HL-60/S4 (cell line): ENCODE measurements around the gene NDUFC2.
"Not testable (repeated sequence)": the region's sequence is repeated elsewhere in the genome, so short reads cannot be mapped to it uniquely, and the experiment has no call there.

Experiments used
- in situ Hi-C: fragments of 300-500 bp; cut with MboI; formaldehyde crosslinking; loops from 2 replicates; pipeline ENCODE4 v1.14.3; 2022; ENCODE audit warnings: low sequenced_read_pairs

The NDUFC2 gene

DNA sequence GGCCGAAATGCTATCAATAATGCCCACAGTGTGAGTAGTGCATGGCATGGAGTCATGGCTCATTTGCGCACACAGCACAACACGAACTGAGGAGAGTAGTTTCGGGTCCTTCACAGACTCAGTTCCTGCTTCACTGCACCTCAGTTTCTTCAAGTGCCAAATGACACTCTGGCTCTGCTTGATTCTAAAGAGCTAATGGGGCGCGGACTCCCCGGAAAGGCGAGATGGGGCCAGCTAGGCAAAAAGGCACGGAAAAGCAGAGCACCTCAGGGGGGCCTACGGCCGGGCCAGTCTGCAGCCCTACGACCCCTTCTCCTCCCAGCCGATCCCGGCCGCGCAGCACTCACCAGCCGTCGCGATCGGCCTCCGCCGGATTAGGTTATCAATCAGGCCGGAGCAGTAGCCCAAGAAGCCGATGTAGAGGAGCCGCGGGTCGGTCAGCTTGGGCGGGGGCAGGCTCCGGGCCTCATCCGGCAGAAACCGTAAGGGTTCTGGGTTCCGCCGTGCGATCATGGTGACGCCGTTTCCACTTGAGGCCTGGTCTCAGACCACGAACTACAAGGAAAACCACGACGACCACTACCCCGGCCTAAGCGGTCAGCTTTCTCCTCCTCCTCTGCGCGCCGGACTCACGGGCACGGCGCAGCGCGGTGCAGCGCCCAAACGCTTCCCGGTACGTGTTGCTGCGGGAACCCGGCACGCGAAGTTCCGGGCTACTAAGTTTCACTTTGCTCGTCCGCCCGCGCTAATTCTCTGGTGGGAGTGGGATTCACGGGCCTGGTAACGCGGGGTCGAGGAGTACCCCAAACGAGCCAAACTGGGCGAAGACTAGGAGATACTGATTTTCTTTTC, at the start of gene NDUFC2:
Gene NDUFC2 (minus strand): TSS at position 631 of the 852 bp plus-strand sequence. CDS start 118 bp downstream, at position 513.
- in situ Hi-C loops = no loop called here

DNA sequence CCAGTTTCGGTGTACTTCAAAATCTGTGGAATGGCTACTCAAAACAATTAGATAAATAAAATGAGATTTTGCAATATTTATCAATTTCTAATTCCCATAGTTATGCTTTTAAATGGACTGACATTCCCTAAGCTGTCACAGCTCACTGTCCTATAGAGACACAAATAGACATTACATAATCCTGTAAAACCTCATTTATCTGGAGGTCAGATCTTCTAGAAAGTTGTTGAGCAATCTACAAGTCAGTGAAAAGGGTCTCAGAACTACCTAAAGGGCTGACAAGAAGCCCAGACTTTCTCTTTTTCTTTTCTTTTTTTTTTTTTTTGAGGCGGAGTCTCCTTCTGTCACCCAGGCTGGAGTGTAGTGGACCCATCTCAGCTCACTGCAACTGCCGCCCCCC, 47.7 kb upstream of the NDUFC2 start:
- in situ Hi-C loops = no loop called here

DNA sequence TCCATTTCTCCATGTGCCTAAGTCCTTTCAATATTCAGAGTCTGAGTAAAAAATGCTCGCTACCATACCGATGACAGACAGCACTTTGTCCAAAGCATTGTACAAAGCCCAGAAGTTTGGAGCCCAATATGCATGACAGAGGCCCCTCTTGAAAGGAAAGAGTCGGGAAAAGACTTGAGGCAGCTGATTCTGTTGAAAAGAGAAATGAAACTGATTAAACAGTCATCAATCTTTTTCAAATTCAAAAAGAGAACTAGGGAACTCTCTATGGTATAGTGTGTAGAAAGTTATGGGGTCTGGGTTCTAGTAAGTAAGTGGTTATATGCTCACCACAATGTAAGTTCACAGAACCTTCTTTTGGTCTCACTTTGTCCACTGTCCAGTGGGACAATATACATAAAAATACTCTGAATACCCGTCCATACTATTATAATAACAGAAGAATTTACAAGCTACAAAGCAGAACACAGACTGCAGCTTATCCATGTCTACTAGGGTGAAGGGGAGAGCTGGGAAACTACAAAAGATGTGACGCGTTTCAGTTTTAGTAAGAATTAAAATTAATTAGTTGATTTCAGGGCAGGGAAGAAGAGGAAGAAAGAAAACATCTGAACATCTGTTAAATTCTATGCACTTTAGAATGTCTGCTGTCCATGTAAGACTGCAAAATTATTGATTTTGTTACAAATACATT, 33.1 kb upstream of the NDUFC2 start:
- in situ Hi-C loops = no loop called here

DNA sequence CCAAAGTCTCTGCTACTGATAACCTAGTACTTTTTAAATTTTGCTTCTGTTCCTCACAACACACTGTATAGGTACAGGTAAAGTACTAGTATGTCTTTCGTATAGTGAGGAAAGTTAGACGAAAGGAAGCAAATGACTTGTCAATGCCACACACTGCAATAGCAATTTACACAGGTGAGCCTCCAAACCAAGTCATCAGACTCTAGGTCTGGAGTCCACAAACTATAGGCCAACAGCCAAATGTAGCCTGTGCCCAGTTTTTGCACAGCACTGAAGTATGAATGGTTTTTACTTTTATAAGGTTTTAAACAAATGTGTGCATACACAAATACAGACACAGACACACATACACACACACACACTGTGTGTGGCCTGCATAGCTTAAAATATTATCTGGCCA, 31.6 kb upstream of the NDUFC2 start:
- in situ Hi-C loops = no loop called here

DNA sequence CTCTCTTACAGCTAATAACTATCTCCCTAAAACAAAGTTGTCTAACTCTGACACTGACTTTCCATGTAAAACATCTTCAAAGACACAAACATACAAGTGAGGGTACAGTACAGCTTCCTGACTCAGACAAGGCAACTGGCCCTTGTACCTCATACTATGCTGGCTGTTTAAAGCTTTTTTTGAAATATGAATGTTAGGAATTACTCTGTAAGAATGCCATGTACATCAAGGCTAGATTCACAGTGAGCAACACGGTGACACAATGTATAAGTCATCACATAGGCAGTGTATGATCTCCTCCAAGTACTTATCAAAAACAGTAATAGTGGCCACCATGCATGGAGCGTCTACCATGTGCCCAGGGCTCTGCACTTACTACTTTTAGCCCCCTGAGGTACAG, 31.2 kb upstream of the NDUFC2 start:
- in situ Hi-C loops = no loop called here

DNA sequence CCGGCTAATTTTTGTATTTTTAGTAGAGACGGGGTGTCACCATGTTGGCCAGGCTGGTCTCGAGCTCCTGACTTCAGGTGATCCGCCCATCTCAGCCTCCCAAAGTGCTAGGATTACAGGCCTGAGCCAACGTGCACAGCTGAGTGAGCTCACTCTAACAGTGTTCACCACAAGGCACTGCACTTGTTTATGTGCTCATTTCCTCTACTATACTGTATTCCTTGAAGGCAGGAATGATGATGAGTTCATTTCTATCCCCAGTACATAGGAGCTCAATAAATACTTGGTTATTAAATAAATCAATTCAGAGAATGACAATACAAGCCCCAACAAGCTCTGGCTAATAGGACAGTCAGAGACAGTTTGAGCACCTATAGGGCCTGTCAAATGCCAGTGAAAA, 30.7 kb upstream of the NDUFC2 start:
- in situ Hi-C loops = no loop called here

DNA sequence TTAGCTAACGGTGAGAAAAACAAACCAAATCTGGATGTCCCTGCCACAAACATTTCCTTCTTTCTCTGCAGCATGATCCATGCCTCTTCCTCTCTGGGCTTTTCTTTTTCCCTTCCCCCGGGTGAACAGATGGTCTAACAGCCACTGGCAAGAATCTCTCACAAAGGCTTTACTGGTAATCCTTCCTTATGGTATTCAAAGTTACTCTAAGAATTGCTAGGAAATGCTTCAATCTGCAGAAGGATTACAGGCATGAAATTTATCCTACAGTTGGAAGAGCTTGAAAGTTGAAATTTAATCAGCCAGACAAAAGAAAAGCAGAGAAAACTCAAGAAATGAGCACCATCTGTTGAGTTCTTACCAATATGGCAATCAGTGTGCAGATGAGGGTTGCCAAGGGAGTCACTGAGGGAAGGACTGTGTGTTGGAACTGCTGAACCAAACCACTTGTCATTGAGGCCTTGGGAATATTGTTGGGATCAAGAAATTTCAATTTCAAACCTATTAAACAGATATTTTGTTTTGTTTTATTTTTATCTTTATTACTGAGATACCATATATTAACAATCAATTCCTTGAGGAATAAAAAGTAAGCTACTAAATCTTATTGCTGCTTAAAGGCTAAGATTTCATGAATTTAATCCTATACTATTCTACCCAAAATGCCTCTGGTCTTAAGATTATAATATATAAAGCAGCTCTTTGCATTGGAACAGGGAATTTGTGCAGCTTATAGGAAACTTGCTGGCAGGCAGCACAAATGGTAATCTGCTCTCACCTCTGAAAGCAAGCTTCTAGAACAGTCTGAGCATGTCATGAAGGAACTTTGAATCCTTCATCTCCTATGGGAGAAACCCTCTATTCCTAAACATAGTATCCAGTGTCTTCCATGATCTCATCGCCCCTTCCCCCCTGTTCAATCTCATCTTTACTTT, 29.7 kb upstream of the NDUFC2 start:
- in situ Hi-C loops = no loop called here

DNA sequence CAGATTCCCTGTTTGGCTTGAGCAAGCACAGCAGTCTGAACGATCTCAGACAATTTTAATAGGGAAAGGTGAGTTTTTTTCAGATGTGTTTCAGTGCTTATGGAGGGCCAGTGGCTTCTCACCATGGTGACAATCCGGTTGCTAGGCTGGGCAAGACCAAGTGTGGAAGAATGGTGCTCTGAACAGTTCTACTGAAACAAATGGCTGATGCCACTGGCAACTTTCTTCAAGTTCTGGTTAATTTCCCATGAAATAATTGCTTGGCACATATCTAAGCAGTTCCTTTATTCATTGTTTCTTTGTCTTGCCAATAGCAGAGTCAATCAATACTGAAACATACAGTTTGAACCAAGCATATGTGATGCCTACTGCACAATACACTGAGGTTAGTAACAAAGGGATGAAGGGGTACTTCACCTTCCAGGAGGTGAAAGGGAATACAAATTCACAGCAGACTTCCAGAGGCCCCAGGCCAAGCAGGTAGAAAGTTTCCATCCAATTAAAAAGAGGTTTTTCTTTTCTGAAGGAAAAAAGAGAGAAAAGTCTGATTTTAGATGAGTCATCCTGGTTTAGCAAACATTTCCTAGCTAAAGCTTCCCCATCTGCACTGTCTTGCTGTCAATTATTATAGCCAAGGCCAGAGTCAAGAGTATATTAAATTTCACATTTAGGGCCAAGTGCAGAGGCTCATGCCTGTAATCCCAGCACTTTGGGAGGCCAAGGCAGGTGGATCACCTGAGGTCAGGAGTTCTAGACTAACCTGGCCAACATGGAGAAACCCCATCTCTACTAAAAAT, 21.2 kb upstream of the NDUFC2 start:
- in situ Hi-C loops = no loop called here

DNA sequence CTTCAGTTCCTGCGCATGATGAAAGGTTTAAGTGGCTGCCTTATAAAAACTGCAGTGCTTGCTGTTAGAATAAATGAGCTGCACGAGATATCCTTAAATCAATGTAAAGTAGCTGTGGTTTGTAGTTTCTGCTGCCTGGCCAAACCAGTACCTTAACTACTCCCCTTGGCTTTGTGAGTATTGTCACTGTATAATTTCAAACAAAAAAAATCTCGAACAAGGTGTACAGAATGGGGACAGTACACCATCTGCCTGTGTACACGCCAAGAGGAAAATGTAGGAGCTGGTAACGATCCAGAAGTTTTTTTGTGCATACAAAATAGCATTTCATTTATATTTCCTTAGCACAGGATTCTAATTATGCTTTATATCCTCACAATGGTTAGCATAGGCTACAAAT, 20.6 kb upstream of the NDUFC2 start:
- in situ Hi-C loops = no loop called here

DNA sequence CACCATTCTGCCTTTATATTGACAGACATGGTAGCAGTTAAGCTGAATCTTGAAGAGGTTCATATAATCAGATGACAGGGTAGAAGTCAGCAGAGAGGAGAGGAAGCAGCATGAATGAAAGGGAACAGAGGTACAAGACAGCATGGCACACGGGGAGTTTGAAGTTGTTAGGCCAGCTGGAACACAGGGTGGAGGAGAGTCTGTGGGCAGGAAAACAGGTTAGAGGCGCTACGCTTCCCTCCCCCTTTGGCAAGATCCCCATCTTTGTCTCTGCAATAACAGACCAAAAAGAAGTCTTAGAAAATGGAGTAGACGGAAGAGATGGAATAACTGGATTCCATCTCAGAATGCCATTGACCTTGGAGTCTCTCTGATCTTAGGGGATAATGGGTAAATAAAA, 20.0 kb upstream of the NDUFC2 start:
- in situ Hi-C loops = no loop called here

DNA sequence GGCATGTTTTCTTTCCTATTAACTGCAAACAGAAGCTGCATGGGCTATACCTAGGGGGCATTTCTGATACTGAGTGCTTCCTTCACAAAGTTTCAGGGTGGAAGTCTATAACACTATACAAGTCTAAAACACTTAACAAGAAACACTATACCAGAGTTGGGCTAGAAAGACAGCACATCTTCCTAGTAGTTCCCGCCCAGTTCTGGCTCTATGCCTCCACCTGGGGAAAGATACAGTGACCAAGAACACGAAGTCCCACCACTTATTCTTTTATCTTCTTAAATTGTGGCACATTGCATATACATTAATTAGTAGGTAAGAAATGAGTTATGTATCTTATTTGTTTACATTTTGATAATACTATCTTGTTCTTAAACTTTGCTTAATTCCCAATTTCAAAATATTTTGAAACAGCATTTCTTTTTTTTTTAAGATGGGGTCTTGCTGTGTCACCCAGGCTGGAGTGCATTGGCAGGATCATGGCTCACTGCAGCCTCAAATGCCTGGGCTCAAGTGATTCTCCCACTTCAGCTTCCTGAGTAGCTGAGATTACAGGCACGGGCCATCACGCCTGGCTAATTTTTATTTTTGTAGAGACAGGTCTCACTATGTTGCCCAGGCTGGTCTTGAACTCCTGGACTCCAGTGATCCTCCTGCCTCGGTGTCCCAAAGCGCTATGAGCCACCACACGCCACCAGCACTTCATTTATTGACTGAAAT, 18.2 kb upstream of the NDUFC2 start:
- in situ Hi-C loops = no loop called here

DNA sequence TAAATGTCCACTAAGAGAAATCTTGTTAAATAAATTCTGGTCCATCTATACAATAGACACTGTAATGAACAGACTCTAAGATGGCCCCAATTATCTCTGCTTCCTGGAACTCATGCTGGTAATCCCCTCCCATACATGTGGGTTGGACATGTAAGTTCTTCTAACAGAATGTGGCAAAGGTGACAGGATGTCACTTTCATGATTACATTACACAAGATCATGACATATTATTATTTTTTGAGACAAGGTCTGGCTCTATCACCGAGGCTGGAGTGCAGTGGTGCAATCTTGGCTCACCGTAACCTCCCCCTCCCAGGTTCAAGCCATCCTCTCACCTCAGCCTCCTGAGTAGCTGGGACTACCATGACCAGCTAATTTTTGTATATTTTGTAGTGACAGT, 14.6 kb upstream of the NDUFC2 start:
- in situ Hi-C loops = no loop called here

DNA sequence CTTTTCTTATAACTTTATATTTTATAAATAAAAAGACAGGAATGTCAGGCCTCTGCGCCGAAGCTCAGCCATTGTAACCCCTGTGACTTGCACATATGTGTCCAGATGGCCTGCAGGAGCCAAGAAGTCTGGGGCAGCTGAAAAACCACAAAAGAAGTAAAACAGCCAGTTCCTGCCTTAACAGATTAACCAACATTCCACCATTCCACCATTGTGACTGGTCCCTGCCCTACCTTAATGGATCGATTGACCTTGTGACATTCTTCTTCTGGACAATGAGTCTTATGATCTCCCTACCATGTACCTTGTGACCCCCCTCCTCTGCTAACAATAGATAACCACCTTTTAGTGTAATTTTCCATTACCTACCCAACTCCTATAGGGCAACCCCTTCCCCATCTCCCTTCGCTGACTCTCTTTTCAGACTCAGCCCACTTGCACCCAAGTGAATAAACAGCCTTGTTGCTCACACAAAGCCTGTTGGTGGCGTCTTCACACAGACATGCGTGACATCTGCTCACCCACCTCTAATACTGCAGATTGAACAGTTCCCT, 6.9 kb upstream of the NDUFC2 start:
- in situ Hi-C loops = not testable (repeated sequence)

DNA sequence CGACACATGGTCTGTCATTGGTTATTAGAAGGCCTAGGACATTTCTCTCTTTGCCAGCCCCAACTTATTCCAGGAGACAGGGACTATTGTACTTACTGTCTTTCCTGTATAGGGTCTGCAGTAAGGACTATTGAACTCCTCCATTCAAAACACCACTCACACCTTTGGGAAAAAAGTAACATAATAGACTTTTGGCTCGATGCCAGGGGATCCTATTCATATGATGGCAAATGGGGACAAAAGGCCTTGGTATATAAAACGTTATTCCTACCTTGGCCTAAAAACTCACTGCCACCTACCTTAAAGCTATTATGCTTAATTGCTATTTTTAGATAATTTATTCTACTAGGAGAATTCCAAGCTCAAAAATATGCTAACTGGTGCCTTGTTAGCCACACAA, 6.3 kb upstream of the NDUFC2 start:
- in situ Hi-C loops = no loop called here

DNA sequence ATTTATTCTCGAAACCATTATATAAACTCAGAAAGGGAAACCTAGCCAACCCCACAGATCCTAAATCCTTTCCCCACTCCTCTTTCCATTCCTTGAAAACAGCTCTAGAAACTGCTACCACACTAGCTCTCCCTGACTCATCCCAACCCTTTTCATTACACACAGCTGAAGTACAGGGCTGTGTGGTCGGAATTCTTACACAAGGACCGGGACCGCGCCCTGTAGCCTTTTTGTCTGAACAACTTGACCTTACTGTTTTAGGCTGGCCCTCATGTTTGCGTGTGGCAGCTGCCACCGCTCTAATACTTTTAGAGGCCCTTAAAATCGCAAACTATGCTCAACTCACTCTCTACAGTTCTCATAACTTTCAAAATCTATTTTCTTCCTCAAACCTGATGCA, 4.8 kb upstream of the NDUFC2 start:
- in situ Hi-C loops = not testable (repeated sequence)

DNA sequence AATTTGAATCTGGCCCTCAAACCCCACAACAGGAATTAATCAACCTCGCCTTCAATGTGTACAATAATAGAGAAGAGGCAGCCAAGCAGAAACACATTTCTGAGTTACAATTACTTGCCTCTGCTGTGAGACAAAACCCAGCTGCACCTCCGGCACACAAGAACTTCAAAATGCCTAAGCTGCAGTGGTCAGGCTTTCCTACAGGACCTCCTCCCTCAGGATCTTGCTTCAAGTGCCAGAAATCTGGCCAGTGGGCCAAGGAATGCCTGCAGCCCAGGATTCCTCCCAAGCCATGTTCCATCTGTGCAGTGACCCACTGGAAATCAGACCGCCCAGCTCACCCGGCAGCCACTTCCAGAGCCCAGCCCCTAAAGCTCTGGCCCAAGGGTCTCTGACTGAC, 3.4 kb upstream of the NDUFC2 start:
- in situ Hi-C loops = no loop called here

DNA sequence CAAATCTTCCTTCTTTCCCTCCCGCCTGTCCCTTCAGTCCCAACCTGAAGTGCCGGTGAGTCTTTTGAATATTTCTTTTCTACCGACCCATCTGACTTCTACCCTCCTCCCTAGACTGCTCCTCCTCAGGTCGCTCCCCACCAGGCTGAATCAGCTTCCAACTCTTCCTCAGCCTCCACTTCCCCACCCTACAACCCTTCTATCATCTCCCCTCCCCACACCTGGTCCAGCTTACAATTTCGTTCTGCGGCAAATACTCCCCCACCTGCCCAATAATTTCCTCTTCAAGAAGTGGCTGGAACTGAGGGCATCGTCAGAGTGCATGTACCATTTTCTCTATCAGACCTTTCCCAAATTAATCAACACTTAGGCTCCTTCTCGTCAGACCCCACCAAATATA, 2.5 kb upstream of the NDUFC2 start:
- in situ Hi-C loops = no loop called here

DNA sequence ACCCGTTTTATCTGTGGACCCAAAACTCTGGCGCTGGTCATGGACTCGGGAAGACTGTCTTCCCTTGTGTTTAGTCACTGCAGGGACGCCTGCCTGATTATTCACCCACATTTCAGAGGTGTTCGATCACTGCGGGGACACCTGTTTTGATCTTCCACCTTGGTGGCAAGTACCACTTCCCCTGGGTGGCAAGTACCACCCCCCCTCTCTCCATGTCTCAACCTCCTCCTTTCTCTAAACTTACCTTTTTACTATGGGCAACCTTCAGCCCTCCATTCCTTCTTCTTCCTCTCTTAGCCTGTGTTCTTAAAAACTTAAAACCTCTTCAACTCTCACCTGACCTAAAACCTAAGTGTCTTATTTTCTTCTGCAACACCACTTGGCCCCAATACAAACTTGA, 1.9 kb upstream of the NDUFC2 start:
- in situ Hi-C loops = no loop called here

DNA sequence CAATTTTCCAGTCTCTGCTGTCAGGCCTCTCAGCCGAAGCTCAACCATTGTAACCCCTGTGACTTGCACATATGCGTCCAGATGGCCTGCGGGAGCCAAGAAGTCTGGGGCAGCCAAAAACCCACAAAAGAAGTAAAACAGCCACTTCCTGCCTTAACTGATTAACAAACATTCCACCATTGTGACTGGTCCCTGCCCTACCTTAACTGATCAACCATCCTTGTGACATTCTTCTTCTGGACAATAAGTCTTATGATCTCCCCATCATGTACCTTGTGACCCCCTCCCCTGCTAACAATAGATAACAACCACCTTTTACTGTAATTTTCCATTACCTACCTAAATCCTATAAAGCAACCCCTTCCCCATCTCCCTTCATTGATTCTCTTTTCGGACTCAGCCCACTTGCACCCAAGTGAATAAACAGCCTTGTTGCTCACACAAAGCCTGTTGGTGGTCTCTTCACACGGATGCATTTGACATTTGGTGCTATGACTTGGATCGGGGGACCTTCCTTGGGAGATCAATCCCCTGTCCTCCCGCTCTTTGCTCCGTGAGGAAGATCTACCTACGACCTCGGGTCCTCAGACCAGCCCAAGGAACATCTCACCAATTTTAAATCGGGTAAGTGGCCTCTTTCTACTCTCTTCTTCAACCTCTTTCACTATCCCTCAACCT, 1.3 kb upstream of the NDUFC2 start:
- in situ Hi-C loops = no loop called here
